OCI-LY7 (cell line): Measurements from ENCODE around the gene TNP2.

Source experiments
- EZH2phosphoT487 ChIP-seq: fragments of 200-600 bp; sonication (generic); IDR thresholded peaks from 2 replicates; pipeline ENCODE4 v1.6.1; 2018; ENCODE audit warnings: low read depth, borderline replicate concordance, mild to moderate bottlenecking, mixed run types, antibody characterized with exemption, low read length, moderate library complexity, mixed read lengths
- TF ChIP-seq, protein P1 (sequence below): fragments of 200-600 bp; sonication (generic); conservative IDR thresholded peaks from 2 replicates; pipeline ENCODE4 v1.5.1; 2014; ENCODE audit warnings: mild to moderate bottlenecking, antibody characterized with exemption, low read length, moderate library complexity, mixed read lengths

DNA sequence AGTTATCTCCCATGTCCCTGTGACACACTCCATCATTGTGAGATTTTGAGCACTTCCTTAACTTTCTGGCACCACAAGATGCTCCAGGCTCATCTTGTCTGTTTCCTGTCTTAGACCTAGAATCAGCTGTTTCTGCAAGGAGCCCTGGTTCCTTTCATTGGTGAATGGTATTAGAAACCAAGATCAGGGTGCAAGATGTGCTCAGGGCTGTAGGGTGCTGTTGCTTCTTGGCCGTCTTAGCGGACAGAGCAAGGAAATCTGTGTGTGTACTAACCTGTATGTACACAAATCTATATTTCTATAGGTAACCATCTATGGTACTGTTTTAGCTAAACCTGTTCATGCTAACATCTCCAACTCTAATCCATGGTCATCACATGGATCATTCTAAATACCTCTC lies 20.1 kb upstream of the TNP2 start:
- TF ChIP-seq, protein P1, sequence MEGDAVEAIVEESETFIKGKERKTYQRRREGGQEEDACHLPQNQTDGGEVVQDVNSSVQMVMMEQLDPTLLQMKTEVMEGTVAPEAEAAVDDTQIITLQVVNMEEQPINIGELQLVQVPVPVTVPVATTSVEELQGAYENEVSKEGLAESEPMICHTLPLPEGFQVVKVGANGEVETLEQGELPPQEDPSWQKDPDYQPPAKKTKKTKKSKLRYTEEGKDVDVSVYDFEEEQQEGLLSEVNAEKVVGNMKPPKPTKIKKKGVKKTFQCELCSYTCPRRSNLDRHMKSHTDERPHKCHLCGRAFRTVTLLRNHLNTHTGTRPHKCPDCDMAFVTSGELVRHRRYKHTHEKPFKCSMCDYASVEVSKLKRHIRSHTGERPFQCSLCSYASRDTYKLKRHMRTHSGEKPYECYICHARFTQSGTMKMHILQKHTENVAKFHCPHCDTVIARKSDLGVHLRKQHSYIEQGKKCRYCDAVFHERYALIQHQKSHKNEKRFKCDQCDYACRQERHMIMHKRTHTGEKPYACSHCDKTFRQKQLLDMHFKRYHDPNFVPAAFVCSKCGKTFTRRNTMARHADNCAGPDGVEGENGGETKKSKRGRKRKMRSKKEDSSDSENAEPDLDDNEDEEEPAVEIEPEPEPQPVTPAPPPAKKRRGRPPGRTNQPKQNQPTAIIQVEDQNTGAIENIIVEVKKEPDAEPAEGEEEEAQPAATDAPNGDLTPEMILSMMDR: no peak
- TF ChIP-seq EZH2phosphoT487: no peak
